HepG2 (cell line): ENCODE data around the gene LIN7A.

Experiments used
- CERS6 ChIP-seq: sonication (generic); formaldehyde crosslinking; IDR thresholded peaks from 2 replicates; pipeline ENCODE4 v1.5.0; 2020; ENCODE audit warnings: missing genetic modification reagents
- HDAC6 ChIP-seq: fragments of 200-600 bp; sonication (generic); IDR thresholded peaks from 2 replicates; pipeline ENCODE4 v1.7.0; 2017; ENCODE audit warnings: mild to moderate bottlenecking, antibody characterized with exemption, low read length, low read depth
- ZNF770 ChIP-seq: sonication (generic); formaldehyde crosslinking; IDR thresholded peaks from 2 replicates; pipeline ENCODE4 v1.5.0; 2020; ENCODE audit warnings: mild to moderate bottlenecking, missing genetic modification reagents
- ZSCAN22 ChIP-seq: sonication (generic); formaldehyde crosslinking; IDR thresholded peaks from 2 replicates; pipeline ENCODE4 v1.4.0; 2020; ENCODE audit warnings: mild to moderate bottlenecking, missing genetic modification reagents

GRCh38 chr12:80979251-80979650 lies 41.5 kb upstream of the LIN7A start:
- TF ChIP-seq ZSCAN22 (CRISPR knock-in tag) (no peak), CERS6 (CRISPR knock-in tag) (no peak), ZNF770 (no peak), HDAC6 (no peak)
